ENCODE data around the gene SGK1.

Gene SGK1

GRCh38 chr6:134172706-134173365 is 145.1 kb downstream of the SGK1 start:
- no peak for TF ChIP-seq POLR2AphosphoS5 (IDR thresholded peaks at IDR 0.05; ENCODE audit: low read depth, low read length)
- no peak for TF ChIP-seq POU2F2 (IDR thresholded peaks at IDR 0.05; ENCODE audit: low read depth, low read length)
- no peak for TF ChIP-seq POLR2A (IDR thresholded peaks at IDR 0.05; ENCODE audit: low read depth, low read length)
- TF ChIP-seq PAX5 (IDR thresholded peaks at IDR 0.05; ENCODE audit: insufficient read depth, low read length, severe bottlenecking) = no peak
- TF ChIP-seq SPI1 (IDR thresholded peaks at IDR 0.05; ENCODE audit: low read depth, low read length) = no peak
- no peak for TF ChIP-seq TAF1 (IDR thresholded peaks at IDR 0.05; ENCODE audit: low read depth, low read length)
- FAIRE-seq = no peak
- DNase-seq (ENCODE audit: insufficient read length, low spot score) = no peak

GRCh38 chr6:134172020-134172705 is 145.7 kb downstream of the SGK1 start:
- TF ChIP-seq POU2F2 (IDR thresholded peaks at IDR 0.05; ENCODE audit: low read depth, low read length) (no peak), TAF1 (IDR thresholded peaks at IDR 0.05; ENCODE audit: low read depth, low read length) (no peak), SPI1 (IDR thresholded peaks at IDR 0.05; ENCODE audit: low read depth, low read length) (no peak), POLR2AphosphoS5 (IDR thresholded peaks at IDR 0.05; ENCODE audit: low read depth, low read length) (no peak), POLR2A (IDR thresholded peaks at IDR 0.05; ENCODE audit: low read depth, low read length) (no peak), PAX5 (IDR thresholded peaks at IDR 0.05; ENCODE audit: insufficient read depth, low read length, severe bottlenecking) (no peak)
- no peak for DNase-seq (ENCODE audit: insufficient read length, low spot score)
- no peak for FAIRE-seq

GRCh38 chr6:134171517-134171916 is 146.4 kb downstream of the SGK1 start:
- no peak for TF ChIP-seq SPI1 (IDR thresholded peaks at IDR 0.05; ENCODE audit: low read depth, low read length)
- no peak for TF ChIP-seq POU2F2 (IDR thresholded peaks at IDR 0.05; ENCODE audit: low read depth, low read length)
- no peak for TF ChIP-seq POLR2AphosphoS5 (IDR thresholded peaks at IDR 0.05; ENCODE audit: low read depth, low read length)
- no peak for TF ChIP-seq PAX5 (IDR thresholded peaks at IDR 0.05; ENCODE audit: insufficient read depth, low read length, severe bottlenecking)
- TF ChIP-seq TAF1 (IDR thresholded peaks at IDR 0.05; ENCODE audit: low read depth, low read length) = no peak
- no peak for TF ChIP-seq POLR2A (IDR thresholded peaks at IDR 0.05; ENCODE audit: low read depth, low read length)
- DNase-seq (ENCODE audit: insufficient read length, low spot score) (no peak), FAIRE-seq (no peak)

- no peak for TF ChIP-seq TAF1 (IDR thresholded peaks at IDR 0.05; ENCODE audit: low read depth, low read length)
- no peak for TF ChIP-seq PAX5 (IDR thresholded peaks at IDR 0.05; ENCODE audit: insufficient read depth, low read length, severe bottlenecking)
- TF ChIP-seq POLR2AphosphoS5 (IDR thresholded peaks at IDR 0.05; ENCODE audit: low read depth, low read length) = no peak
- DNase-seq (ENCODE audit: insufficient read length, low spot score) = no peak
- FAIRE-seq = no peak
These were observed 147.1 kb downstream of the SGK1 start for GRCh38 chr6:134170844-134171243.

- FAIRE-seq (no peak), DNase-seq (ENCODE audit: insufficient read length, low spot score) (no peak)
- TF ChIP-seq POLR2A (IDR thresholded peaks at IDR 0.05; ENCODE audit: low read depth, low read length) (no peak), POLR2AphosphoS5 (IDR thresholded peaks at IDR 0.05; ENCODE audit: low read depth, low read length) (no peak), TAF1 (IDR thresholded peaks at IDR 0.05; ENCODE audit: low read depth, low read length) (no peak), PAX5 (IDR thresholded peaks at IDR 0.05; ENCODE audit: insufficient read depth, low read length, severe bottlenecking) (no peak), POU2F2 (IDR thresholded peaks at IDR 0.05; ENCODE audit: low read depth, low read length) (no peak), SPI1 (IDR thresholded peaks at IDR 0.05; ENCODE audit: low read depth, low read length) (no peak)
These were observed 147.9 kb downstream of the SGK1 start for GRCh38 chr6:134169871-134170486.

GRCh38 chr6:134168590-134169208 is 149.2 kb downstream of the SGK1 start:
- FAIRE-seq = no peak

GRCh38 chr6:134166511-134167261 is 151.2 kb downstream of the SGK1 start:
- DNase-seq (ENCODE audit: insufficient read length, low spot score) (no peak), FAIRE-seq (no peak)
- TF ChIP-seq SPI1 (IDR thresholded peaks at IDR 0.05; ENCODE audit: low read depth, low read length) = no peak
- no peak for TF ChIP-seq TAF1 (IDR thresholded peaks at IDR 0.05; ENCODE audit: low read depth, low read length)
- no peak for TF ChIP-seq POLR2A (IDR thresholded peaks at IDR 0.05; ENCODE audit: low read depth, low read length)
- TF ChIP-seq PAX5 (IDR thresholded peaks at IDR 0.05; ENCODE audit: insufficient read depth, low read length, severe bottlenecking) = no peak
- TF ChIP-seq POU2F2 (IDR thresholded peaks at IDR 0.05; ENCODE audit: low read depth, low read length) = no peak
- no peak for TF ChIP-seq POLR2AphosphoS5 (IDR thresholded peaks at IDR 0.05; ENCODE audit: low read depth, low read length)

More at GRCh38 chr6:134168590-134169208, 149.2 kb downstream of the SGK1 start:
- TF ChIP-seq PAX5 (IDR thresholded peaks at IDR 0.05; ENCODE audit: insufficient read depth, low read length, severe bottlenecking) = no peak
- no peak for TF ChIP-seq POLR2AphosphoS5 (IDR thresholded peaks at IDR 0.05; ENCODE audit: low read depth, low read length)
- TF ChIP-seq POLR2A (IDR thresholded peaks at IDR 0.05; ENCODE audit: low read depth, low read length) = no peak
- TF ChIP-seq SPI1 (IDR thresholded peaks at IDR 0.05; ENCODE audit: low read depth, low read length) = no peak
- TF ChIP-seq TAF1 (IDR thresholded peaks at IDR 0.05; ENCODE audit: low read depth, low read length) = no peak
- TF ChIP-seq POU2F2 (IDR thresholded peaks at IDR 0.05; ENCODE audit: low read depth, low read length) = no peak
- no peak for DNase-seq (ENCODE audit: insufficient read length, low spot score)

- no peak for TF ChIP-seq SPI1 (IDR thresholded peaks at IDR 0.05; ENCODE audit: low read depth, low read length)
- no peak for TF ChIP-seq POU2F2 (IDR thresholded peaks at IDR 0.05; ENCODE audit: low read depth, low read length)
- TF ChIP-seq POLR2A (IDR thresholded peaks at IDR 0.05; ENCODE audit: low read depth, low read length) = no peak
- TF ChIP-seq PAX5 (IDR thresholded peaks at IDR 0.05; ENCODE audit: insufficient read depth, low read length, severe bottlenecking) = no peak
- TF ChIP-seq TAF1 (IDR thresholded peaks at IDR 0.05; ENCODE audit: low read depth, low read length) = no peak
- TF ChIP-seq POLR2AphosphoS5 (IDR thresholded peaks at IDR 0.05; ENCODE audit: low read depth, low read length) = no peak
- FAIRE-seq (no peak), DNase-seq (ENCODE audit: insufficient read length, low spot score) (no peak)
These were observed 152.2 kb downstream of the SGK1 start for GRCh38 chr6:134165561-134166201.
